NCI-H2029 treated with DMSO at 0.1 percent for 48 hours (cell line): Measurements from ENCODE around the gene ATF3.
"Not testable (repeated sequence)": the region's sequence is repeated elsewhere in the genome, so short reads cannot be mapped to it uniquely, and the experiment has no call there.

Source experiments
- DNase-seq: peaks from one replicate; lab custom pipeline; 2025; lab: John Stamatoyannopoulos, UW

The ATF3 gene

GRCh38 chr1:212628046-212628445 lies 19.5 kb downstream of the ATF3 start:
- DNase-seq: no peak

GRCh38 chr1:212628813-212629415 lies 20.4 kb downstream of the ATF3 start:
- no peak for DNase-seq

GRCh38 chr1:212629450-212630157 lies 21.0 kb downstream of the ATF3 start:
- DNase-seq: no peak

- DNase-seq: peak; percentile 5
Measured at GRCh38 chr1:212630158-212630900, 21.8 kb downstream of the ATF3 start.

- no peak for DNase-seq
Measured at GRCh38 chr1:212633161-212633560, 24.6 kb downstream of the ATF3 start.

GRCh38 chr1:212634252-212634651 lies 25.7 kb downstream of the ATF3 start:
- no peak for DNase-seq

- no peak for DNase-seq
Measured at GRCh38 chr1:212635141-212635631, 26.6 kb downstream of the ATF3 start.

- no peak for DNase-seq
Measured at GRCh38 chr1:212637902-212638301, 29.3 kb downstream of the ATF3 start.

- DNase-seq: no peak
Measured at GRCh38 chr1:212638492-212639151, 30.1 kb downstream of the ATF3 start.

GRCh38 chr1:212639524-212639923 lies 31.0 kb downstream of the ATF3 start:
- DNase-seq: not testable (repeated sequence)

GRCh38 chr1:212640223-212640878 lies 31.8 kb downstream of the ATF3 start:
- no peak for DNase-seq

GRCh38 chr1:212641956-212642355 lies 33.4 kb downstream of the ATF3 start:
- no peak for DNase-seq

GRCh38 chr1:212643877-212644276 lies 35.3 kb downstream of the ATF3 start:
- peak; percentile 54 for DNase-seq

- no peak for DNase-seq
Measured at GRCh38 chr1:212644866-212645545, 36.4 kb downstream of the ATF3 start.

GRCh38 chr1:212645546-212646543 lies 37.3 kb downstream of the ATF3 start:
- DNase-seq: no peak

GRCh38 chr1:212646588-212646987 lies 38.0 kb downstream of the ATF3 start:
- no peak for DNase-seq

GRCh38 chr1:212647004-212647403 lies 38.4 kb downstream of the ATF3 start:
- no peak for DNase-seq

GRCh38 chr1:212648431-212648830 lies 39.9 kb downstream of the ATF3 start:
- DNase-seq: no peak

- no peak for DNase-seq
Measured at GRCh38 chr1:212649020-212649419, 40.5 kb downstream of the ATF3 start.

- no peak for DNase-seq
Measured at GRCh38 chr1:212650228-212650627, 41.7 kb downstream of the ATF3 start.
